K562 (cell line): Measurements from ENCODE around the gene PAF1. TPM values are rescaled to one million over a fixed set of nuclear protein-coding genes. Genes with fewer than 3 reads are reported as not detected.
A peak's percentile ranks its signal among the peaks of the same experiment; 100 is the strongest.

Experiments used
- CBFA2T2 ChIP-seq: fragments of 450-650 bp; conservative IDR thresholded peaks from 2 replicates; pipeline ENCODE4 v1.6.1; 2017; ENCODE audit warnings: mild to moderate bottlenecking
- CEBPG ChIP-seq, 3 experiments: fragments of 200-800 bp in 1 of 3; sonication (Bioruptor generic) in 1 of 3; sonication (generic) in 1 of 3; formaldehyde crosslinking in 1 of 3; IDR thresholded peaks in 2 of 3; conservative IDR thresholded peaks in 1 of 3; 2 replicates each; pipeline versions ENCODE4 v1.6.1 to v1.8.0; 2016 to 2022; ENCODE audit warnings: missing compliant biosample characterization in 2 of 3, missing genetic modification characterization in 2 of 3, mild to moderate bottlenecking in 1 of 3, missing genetic modification reagents in 1 of 3
- CTBP1 ChIP-seq: fragments of 450-650 bp; IDR thresholded peaks from 2 replicates; pipeline ENCODE4 v1.6.1; 2016; ENCODE audit warnings: borderline replicate concordance
- E4F1 ChIP-seq: fragments of 250-450 bp; sonication (Bioruptor Pico); IDR thresholded peaks from 2 replicates; pipeline ENCODE4 v1.5.0; 2021; ENCODE audit warnings: mild to moderate bottlenecking, borderline replicate concordance
- EWSR1 ChIP-seq: fragments of 450-650 bp; IDR thresholded peaks from 2 replicates; pipeline ENCODE4 v1.6.1; 2018; ENCODE audit warnings: borderline replicate concordance, mild to moderate bottlenecking, low read depth, moderate library complexity; ENCODE audit not compliant: partially characterized antibody
- GATAD2A ChIP-seq: fragments of 450-650 bp; IDR thresholded peaks from 2 replicates; pipeline ENCODE4 v1.6.1; 2017
- HEY1 ChIP-seq: fragments of 250-450 bp; sonication (Bioruptor Pico); IDR thresholded peaks from 2 replicates; pipeline ENCODE4 v1.5.0; 2020; ENCODE audit warnings: mild to moderate bottlenecking, moderate library complexity, borderline replicate concordance
- HLTF ChIP-seq: fragments of 450-650 bp; IDR thresholded peaks from 2 replicates; pipeline ENCODE4 v1.6.1; 2016
- IRF2 ChIP-seq: sonication (generic); formaldehyde crosslinking; IDR thresholded peaks from 2 replicates; pipeline ENCODE4 v1.8.1; 2022; ENCODE audit warnings: mild to moderate bottlenecking, missing genetic modification reagents
- KAT8 ChIP-seq: fragments of 450-650 bp; IDR thresholded peaks from 2 replicates; pipeline ENCODE4 v1.6.1; 2016; ENCODE audit warnings: low read depth, mild to moderate bottlenecking
- LCOR ChIP-seq: sonication (generic); formaldehyde crosslinking; IDR thresholded peaks from 2 replicates; pipeline ENCODE4 v1.8.0; 2022; ENCODE audit warnings: mild to moderate bottlenecking, missing genetic modification reagents
- PKNOX1 ChIP-seq: fragments of 450-650 bp; IDR thresholded peaks from 2 replicates; pipeline ENCODE4 v1.6.1; 2016
- PREB ChIP-seq: sonication (generic); formaldehyde crosslinking; IDR thresholded peaks from 2 replicates; pipeline ENCODE4 v1.8.1; 2023; ENCODE audit warnings: mild to moderate bottlenecking, missing genetic modification reagents
- SRSF7 ChIP-seq: fragments of 200-400 bp; formaldehyde crosslinking; optimal IDR thresholded peaks from 2 replicates; pipeline ENCODE3; 2017; ENCODE audit warnings: mild to moderate bottlenecking, low read depth, low read length
- STAT6 ChIP-seq: sonication (generic); formaldehyde crosslinking; IDR thresholded peaks from 2 replicates; pipeline ENCODE4 v1.8.1; 2023; ENCODE audit warnings: mild to moderate bottlenecking, missing genetic modification reagents
- TFAM ChIP-seq: fragments of 250-450 bp; sonication (Bioruptor Pico); conservative IDR thresholded peaks from 2 replicates; pipeline ENCODE4 v1.5.0; 2021; ENCODE audit warnings: mild to moderate bottlenecking, moderate library complexity
- ZBTB33 ChIP-seq: sonication (generic); formaldehyde crosslinking; IDR thresholded peaks from 2 replicates; pipeline ENCODE4 v1.8.1; 2023; ENCODE audit warnings: mild to moderate bottlenecking, missing genetic modification reagents
- ZC3H11A ChIP-seq: IDR thresholded peaks from 2 replicates; pipeline ENCODE4 v1.6.1; 2012; ENCODE audit warnings: low read depth, low read length, improper control_type of control experiment
- ZNF239 ChIP-seq: fragments of 250-450 bp; sonication (Bioruptor Pico); IDR thresholded peaks from 2 replicates; pipeline ENCODE4 v1.4.0; 2020; ENCODE audit warnings: mild to moderate bottlenecking
- polyA plus RNA-seq, 8 experiments: library from polyadenylated mRNA; depleted of rRNA in 4 of 8; stranded (reverse) in 5 of 8; unstranded in 3 of 8; fragments of >200 nt; fragmentation: Nextera tagmentation in 2 of 8; fragmentation: Illumina TruSeq in 1 of 8; extraction: Ambion mirVana in 2 of 8; extraction: Trizol in 1 of 8; gene quantifications; 2 replicates each; pipeline versions ENCODE4 v1.2.1 to v1.2.3, GENCODE V29; 2011 to 2014; ENCODE audit warnings: inconsistent platforms in 1 of 8, missing spikeins in 1 of 8
- total RNA-seq, 7 experiments: library from RNA; depleted of rRNA in 6 of 7; stranded (reverse); fragments of >200 nt in 6 of 7; fragmentation: Illumina TruSeq in 2 of 7; extraction: Trizol in 2 of 7; gene quantifications; 2 replicates each; pipeline versions ENCODE4 v1.2.1 to v1.2.3, GENCODE V29; 2011 to 2021; ENCODE audit warnings: low replicate concordance in 1 of 7

PAF1 gene
- total and polyA plus RNA-seq, 9 of the 15 experiments (the other 6 are each of a cell fraction or from before 2014, with no cell fraction given): 1.5 to 45.0 (median 33.8) TPM

- TF ChIP-seq CEBPG (CRISPR knock-in tag; IDR thresholded peaks at IDR 0.05) (peak; percentile 79), CEBPG (tag; conservative IDR thresholded peaks at IDR 0.05 in 1 of 2, IDR thresholded peaks at IDR 0.05 in 1 of 2) (peak; percentile 76 to 97; a peak in 3 of 4 replicates), HEY1 (CRISPR knock-in tag) (no peak), ZNF239 (CRISPR knock-in tag) (no peak), HLTF (no peak), ZBTB33 (peak; percentile 55), CBFA2T2 (no peak), PREB (CRISPR knock-in tag) (no peak), KAT8 (no peak), EWSR1 (no peak), TFAM (CRISPR knock-in tag) (no peak), IRF2 (CRISPR knock-in tag) (no peak), E4F1 (CRISPR knock-in tag) (peak; percentile 89), PKNOX1 (peak; percentile 99), SRSF7 (no peak), CTBP1 (peak; percentile 82), GATAD2A (0 out of 2 replicates have a peak, but pooled peaks have one; percentile 39), STAT6 (CRISPR knock-in tag) (peak; percentile 28), LCOR (CRISPR knock-in tag) (peak; percentile 95), ZC3H11A (0 out of 2 replicates have a peak, but pooled peaks have one; percentile 11)
Measured at GRCh38 chr19:39390751-39391437, at the start of gene PAF1, which contains the start of gene MED29 (continued).
